K562 (cell line): Measurements from ENCODE around the gene ZSCAN22. TPM values are rescaled to one million over a fixed set of nuclear protein-coding genes. Genes with fewer than 3 reads are reported as not detected.

ENCODE experiments used
- BCOR ChIP-seq: fragments of 450-650 bp; IDR thresholded peaks from 2 replicates; pipeline ENCODE4 v1.6.1; 2016
- BMI1 ChIP-seq: fragments of 150-350 bp; IDR thresholded peaks from 2 replicates; pipeline ENCODE4 v1.6.1; 2014; ENCODE audit warnings: low read length
- CCAR2 ChIP-seq: fragments of 200-400 bp; formaldehyde crosslinking; IDR thresholded peaks from 2 replicates; pipeline ENCODE4 v1.6.1; 2017; ENCODE audit warnings: mild to moderate bottlenecking, low read depth, low read length
- EWSR1 ChIP-seq: fragments of 450-650 bp; IDR thresholded peaks from 2 replicates; pipeline ENCODE4 v1.6.1; 2018; ENCODE audit warnings: borderline replicate concordance, mild to moderate bottlenecking, low read depth, moderate library complexity; ENCODE audit not compliant: partially characterized antibody
- GATAD2A ChIP-seq: fragments of 450-650 bp; IDR thresholded peaks from 2 replicates; pipeline ENCODE4 v1.6.1; 2017
- MCM2 ChIP-seq: fragments of 450-650 bp; IDR thresholded peaks from 2 replicates; pipeline ENCODE4 v1.6.1; 2017; ENCODE audit warnings: low read depth, mild to moderate bottlenecking
- PHF20 ChIP-seq: fragments of 450-650 bp; IDR thresholded peaks from 2 replicates; pipeline ENCODE4 v1.6.1; 2018; ENCODE audit not compliant: partially characterized antibody
- SAP30 ChIP-seq: fragments of 200-600 bp; sonication (generic); IDR thresholded peaks from 2 replicates; pipeline ENCODE4 v1.6.1; 2012; ENCODE audit warnings: borderline replicate concordance, low read depth, mild to moderate bottlenecking, moderate library complexity, low read length, control low read depth, inconsistent platforms; ENCODE audit not compliant: insufficient read depth, poor library complexity, severe bottlenecking
- SETDB1 ChIP-seq: IDR thresholded peaks from one replicate; pipeline ENCODE4 v1.6.1; 2012; ENCODE audit warnings: low read length, control low read depth, inconsistent platforms
- SP1 ChIP-seq: sonication (generic); formaldehyde crosslinking; IDR thresholded peaks from 2 replicates; pipeline ENCODE4 v1.8.1; 2022; ENCODE audit warnings: mild to moderate bottlenecking, missing genetic modification reagents
- ZNF212 ChIP-seq: fragments of 450-650 bp; formaldehyde crosslinking; IDR thresholded peaks from 2 replicates; pipeline ENCODE4 v1.4.0; 2020; ENCODE audit warnings: mild to moderate bottlenecking
- ZNF253 ChIP-seq: fragments of 250-450 bp; sonication (Bioruptor Pico); conservative IDR thresholded peaks from 2 replicates; pipeline ENCODE4 v1.6.1; 2021; ENCODE audit warnings: mild to moderate bottlenecking
- ZNF436 ChIP-seq: fragments of 250-450, 450-650 bp; sonication (Bioruptor Pico); formaldehyde crosslinking; IDR thresholded peaks from 2 replicates; pipeline ENCODE4 v1.7.0; 2020; ENCODE audit warnings: mild to moderate bottlenecking
- ZNF696 ChIP-seq: fragments of 250-450 bp; sonication (Bioruptor Pico); conservative IDR thresholded peaks from 2 replicates; pipeline ENCODE4 v1.4.0; 2020; ENCODE audit warnings: mild to moderate bottlenecking, moderate library complexity
- polyA plus RNA-seq, 8 experiments: library from polyadenylated mRNA; depleted of rRNA in 4 of 8; stranded (reverse) in 5 of 8; unstranded in 3 of 8; fragments of >200 nt; fragmentation: Nextera tagmentation in 2 of 8; fragmentation: Illumina TruSeq in 1 of 8; extraction: Ambion mirVana in 2 of 8; extraction: Trizol in 1 of 8; gene quantifications; 2 replicates each; pipeline versions ENCODE4 v1.2.1 to v1.2.3, GENCODE V29; 2011 to 2014; ENCODE audit warnings: inconsistent platforms in 1 of 8, missing spikeins in 1 of 8
- total RNA-seq, 7 experiments: library from RNA; depleted of rRNA in 6 of 7; stranded (reverse); fragments of >200 nt in 6 of 7; fragmentation: Illumina TruSeq in 2 of 7; extraction: Trizol in 2 of 7; gene quantifications; 2 replicates each; pipeline versions ENCODE4 v1.2.1 to v1.2.3, GENCODE V29; 2011 to 2021; ENCODE audit warnings: low replicate concordance in 1 of 7
- TF ChIP-seq, protein P1 (sequence below), 3 experiments: fragments of 200-800 bp in 1 of 3; sonication (Bioruptor generic) in 1 of 3; sonication (generic) in 1 of 3; formaldehyde crosslinking in 1 of 3; IDR thresholded peaks; 2 replicates each; pipeline versions ENCODE4 v1.6.1 to v1.8.0; 2016 to 2022; ENCODE audit warnings: mild to moderate bottlenecking in 2 of 3, missing compliant biosample characterization in 2 of 3, missing genetic modification characterization in 2 of 3, missing genetic modification reagents in 1 of 3
- TF ChIP-seq, protein P2 (sequence below): fragments of 250-450 bp; sonication (Bioruptor Pico); IDR thresholded peaks from 2 replicates; pipeline ENCODE4 v1.4.0; 2020; ENCODE audit warnings: mild to moderate bottlenecking, moderate library complexity
- TF ChIP-seq, protein P3 (sequence below): IDR thresholded peaks from 2 replicates; pipeline ENCODE4 v1.6.1; 2012; ENCODE audit warnings: low read depth, low read length, improper control_type of control experiment, borderline replicate concordance

ZSCAN22 gene
- total and polyA plus RNA-seq, 9 of the 15 experiments (the other 6 are each of a cell fraction or from before 2014, with no cell fraction given): 0.98 to 5.3 (median 3.0) TPM

DNA sequence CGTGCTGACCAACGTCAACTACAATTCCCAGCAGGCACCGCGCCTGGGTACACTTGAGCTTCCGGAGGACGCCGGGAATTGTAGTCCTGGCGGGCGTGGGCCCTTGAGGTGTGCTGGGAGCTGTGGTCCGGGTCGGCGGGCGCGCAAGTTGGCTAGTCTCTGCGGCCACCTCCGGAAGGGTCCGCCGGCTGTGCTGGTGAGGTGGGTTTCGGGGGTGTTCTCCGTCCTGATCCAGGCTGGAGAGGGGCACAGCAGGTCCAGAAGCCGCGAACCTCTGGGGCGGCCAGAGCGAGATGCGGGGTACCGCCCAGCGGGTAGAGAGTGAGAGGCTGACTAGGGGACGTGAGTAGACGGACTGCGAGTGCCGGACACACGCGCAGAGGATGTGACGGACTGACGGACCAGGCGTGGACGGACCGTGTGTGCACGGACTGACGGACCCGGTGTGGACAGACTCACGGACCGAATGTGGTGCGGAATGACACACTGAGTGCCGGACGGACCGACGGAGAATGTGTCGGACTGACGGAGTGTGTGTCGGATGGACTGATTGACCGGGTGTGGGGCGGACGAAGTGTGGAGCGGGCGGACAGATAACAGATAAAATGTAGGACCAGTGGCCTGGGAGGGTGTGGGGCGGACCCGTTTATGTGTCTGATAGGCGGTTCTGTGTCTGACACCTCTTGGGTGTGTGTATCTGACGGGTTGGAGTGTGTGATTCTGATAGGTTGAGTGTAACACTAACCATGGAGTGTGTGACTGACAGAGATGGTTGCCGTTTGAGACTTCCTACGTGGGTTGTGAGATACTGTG, at the start of gene ZSCAN22 (continued):
- TF ChIP-seq ZNF253 (CRISPR knock-in tag) (no peak), ZNF212 (no peak), ZNF436 (CRISPR knock-in tag) (no peak), SP1 (CRISPR knock-in tag) (peak; percentile 96), BMI1 (no peak), GATAD2A (peak; percentile 76; the same call in 1 of the 2 replicates), MCM2 (no peak), ZNF696 (CRISPR knock-in tag) (no peak), SAP30 (peak; percentile 88), EWSR1 (no peak), PHF20 (peak; percentile 93), BCOR (peak; percentile 53; the same call in 1 of the 2 replicates), SETDB1 (no peak), CCAR2 (no peak)
- TF ChIP-seq, protein P1, sequence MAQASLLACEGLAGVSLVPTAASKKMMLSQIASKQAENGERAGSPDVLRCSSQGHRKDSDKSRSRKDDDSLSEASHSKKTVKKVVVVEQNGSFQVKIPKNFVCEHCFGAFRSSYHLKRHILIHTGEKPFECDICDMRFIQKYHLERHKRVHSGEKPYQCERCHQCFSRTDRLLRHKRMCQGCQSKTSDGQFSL (CRISPR knock-in tag; IDR thresholded peaks at IDR 0.05): peak; percentile 62; the same call in 1 of the 2 replicates
- TF ChIP-seq, protein P1 (tag; IDR thresholded peaks at IDR 0.05): no peak
- TF ChIP-seq, protein P2, sequence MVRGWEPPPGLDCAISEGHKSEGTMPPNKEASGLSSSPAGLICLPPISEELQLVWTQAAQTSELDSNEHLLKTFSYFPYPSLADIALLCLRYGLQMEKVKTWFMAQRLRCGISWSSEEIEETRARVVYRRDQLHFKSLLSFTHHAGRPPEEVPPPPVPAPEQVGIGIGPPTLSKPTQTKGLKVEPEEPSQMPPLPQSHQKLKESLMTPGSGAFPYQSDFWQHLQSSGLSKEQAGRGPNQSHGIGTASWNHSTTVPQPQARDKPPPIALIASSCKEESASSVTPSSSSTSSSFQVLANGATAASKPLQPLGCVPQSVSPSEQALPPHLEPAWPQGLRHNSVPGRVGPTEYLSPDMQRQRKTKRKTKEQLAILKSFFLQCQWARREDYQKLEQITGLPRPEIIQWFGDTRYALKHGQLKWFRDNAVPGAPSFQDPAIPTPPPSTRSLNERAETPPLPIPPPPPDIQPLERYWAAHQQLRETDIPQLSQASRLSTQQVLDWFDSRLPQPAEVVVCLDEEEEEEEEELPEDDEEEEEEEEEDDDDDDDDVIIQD (CRISPR knock-in tag): no peak
- TF ChIP-seq, protein P3, sequence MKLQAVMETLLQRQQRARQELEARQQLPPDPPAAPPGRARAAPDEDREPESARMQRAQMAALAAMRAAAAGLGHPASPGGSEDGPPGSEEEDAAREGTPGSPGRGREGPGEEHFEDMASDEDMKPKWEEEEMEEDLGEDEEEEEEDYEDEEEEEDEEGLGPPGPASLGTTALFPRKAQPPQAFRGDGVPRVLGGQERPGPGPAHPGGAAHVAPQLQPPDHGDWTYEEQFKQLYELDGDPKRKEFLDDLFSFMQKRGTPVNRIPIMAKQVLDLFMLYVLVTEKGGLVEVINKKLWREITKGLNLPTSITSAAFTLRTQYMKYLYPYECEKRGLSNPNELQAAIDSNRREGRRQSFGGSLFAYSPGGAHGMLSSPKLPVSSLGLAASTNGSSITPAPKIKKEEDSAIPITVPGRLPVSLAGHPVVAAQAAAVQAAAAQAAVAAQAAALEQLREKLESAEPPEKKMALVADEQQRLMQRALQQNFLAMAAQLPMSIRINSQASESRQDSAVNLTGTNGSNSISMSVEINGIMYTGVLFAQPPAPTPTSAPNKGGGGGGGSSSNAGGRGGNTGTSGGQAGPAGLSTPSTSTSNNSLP: no peak
